ENCODE results near the gene CA5A. TPM values are rescaled to one million over a fixed set of nuclear protein-coding genes. Genes with fewer than 3 reads are reported as not detected.

CA5A gene
- total RNA-seq, 4 donors from 2014 or later: not detected

- Histone ChIP-seq H3K27ac (no peak overlapping the region), H3K4me3 (no peak overlapping the region), H3K4me1 (no peaks in the 10 kb centered on the region), H3K27me3 (no peaks in the 10 kb centered on the region), H3K9me3 (no peaks in the 10 kb centered on the region), H3K36me3 (no peaks in the 10 kb centered on the region)
- no peak for DNase-seq
- intact Hi-C loops (cut with DNase I; ENCODE audit: low total_unique reads) (no loop called here), in situ Hi-C loops (cut with MboI; ENCODE audit: low pct_ligation_motif_present in 1 of 4, low pct_unique_long_range_greater_than_20kb in 1 of 4, low sequenced_read_pairs in 3 of 4) (no loop called here)
- TF ChIP-seq POLR2A (IDR thresholded peaks at IDR 0.05) (no peak), CTCF (IDR thresholded peaks at IDR 0.05) (no peak), POLR2AphosphoS5 (IDR thresholded peaks at IDR 0.05) (no peak), EP300 (IDR thresholded peaks at IDR 0.05; ENCODE audit: low read depth) (no peak)
- 88 to 91% methylated on average over 5 of the region's 5 CpGs for WGBS, 2 donors (ENCODE audit: low coverage in 1 of 2)
Observed at GRCh38 chr16:87978127-87978526, 41.8 kb upstream of the CA5A start.

- intact Hi-C loops (cut with DNase I; ENCODE audit: low total_unique reads): no loop called here
- DNase-seq: no peak
- peaks cover 0 to 7% (median 0%) of the 10 kb centered on the region in 4 donors for H3K36me3 ChIP-seq
- TF ChIP-seq CTCF (IDR thresholded peaks at IDR 0.05) (no peak), POLR2AphosphoS5 (IDR thresholded peaks at IDR 0.05) (no peak), POLR2A (IDR thresholded peaks at IDR 0.05) (no peak), EP300 (IDR thresholded peaks at IDR 0.05; ENCODE audit: low read depth) (no peak)
- H3K4me1 ChIP-seq: no peaks in the 10 kb centered on the region
- no peak overlapping the region for H3K27ac ChIP-seq
- 74 to 79% methylated on average over 3 of the region's 3 CpGs for WGBS, 2 donors (ENCODE audit: low coverage in 1 of 2)
- H3K9me3 ChIP-seq: peaks cover 4 to 12% of the 10 kb centered on the region in 2 donors
- no peak overlapping the region for H3K4me3 ChIP-seq
- H3K27me3 ChIP-seq: no peaks in the 10 kb centered on the region
- in situ Hi-C loops (cut with MboI; ENCODE audit: low pct_ligation_motif_present in 1 of 4, low pct_unique_long_range_greater_than_20kb in 1 of 4, low sequenced_read_pairs in 3 of 4): no loop called here
Observed at GRCh38 chr16:87976665-87977064, 40.3 kb upstream of the CA5A start.

GRCh38 chr16:87974178-87974577, 37.8 kb upstream of the CA5A start:
- intact Hi-C loops (cut with DNase I; ENCODE audit: low total_unique reads): no loop called here
- Histone ChIP-seq H3K4me1 (no peaks in the 10 kb centered on the region), H3K9me3 (peaks cover 11 to 16% of the 10 kb centered on the region in 2 donors), H3K27me3 (no peaks in the 10 kb centered on the region), H3K36me3 (peaks cover 0 to 10% (median 0%) of the 10 kb centered on the region in 4 donors), H3K4me3 (no peak overlapping the region), H3K27ac (no peak overlapping the region)
- in situ Hi-C loops (cut with MboI; ENCODE audit: low pct_ligation_motif_present in 1 of 4, low pct_unique_long_range_greater_than_20kb in 1 of 4, low sequenced_read_pairs in 3 of 4): no loop called here
- TF ChIP-seq EP300 (IDR thresholded peaks at IDR 0.05; ENCODE audit: low read depth): no peak
- no peak for TF ChIP-seq CTCF (IDR thresholded peaks at IDR 0.05)
- TF ChIP-seq POLR2AphosphoS5 (IDR thresholded peaks at IDR 0.05): no peak
- WGBS, 2 donors (ENCODE audit: low coverage in 1 of 2): 83 to 87% methylated on average over 6 to 9 of the region's 9 CpGs
- no peak for DNase-seq

DNA sequence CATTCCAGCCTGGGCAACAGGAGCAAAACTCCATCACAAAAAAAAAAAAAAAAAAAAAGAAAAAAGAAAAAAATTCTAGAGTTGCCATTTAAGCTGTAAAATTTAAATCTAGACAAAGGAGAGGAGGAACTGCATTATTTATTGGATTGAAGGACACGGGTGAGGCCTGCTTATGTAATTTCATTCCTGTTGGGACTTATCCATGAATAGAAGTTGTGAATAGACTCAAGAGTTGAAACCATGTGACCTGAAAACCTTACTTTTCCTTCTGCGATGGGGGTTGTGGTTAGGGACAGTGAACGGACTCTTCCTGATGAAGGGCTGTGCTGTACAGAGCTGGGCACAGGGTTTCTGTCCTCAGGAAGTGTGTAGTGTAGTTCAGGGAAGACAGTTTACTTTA, 37.4 kb upstream of the CA5A start:
- intact Hi-C loops (cut with DNase I; ENCODE audit: low total_unique reads): no loop called here

More for the DNA sequence above, 37.4 kb upstream of the CA5A start:
- no peak overlapping the region for H3K27ac ChIP-seq
- TF ChIP-seq POLR2A (IDR thresholded peaks at IDR 0.05) (no peak), POLR2AphosphoS5 (IDR thresholded peaks at IDR 0.05) (no peak), CTCF (IDR thresholded peaks at IDR 0.05) (no peak), EP300 (IDR thresholded peaks at IDR 0.05; ENCODE audit: low read depth) (no peak)
- in situ Hi-C loops (cut with MboI; ENCODE audit: low pct_ligation_motif_present in 1 of 4, low pct_unique_long_range_greater_than_20kb in 1 of 4, low sequenced_read_pairs in 3 of 4): no loop called here
- peaks cover 0 to 10% (median 0%) of the 10 kb centered on the region in 4 donors for H3K36me3 ChIP-seq
- H3K4me3 ChIP-seq: no peak overlapping the region
- no peaks in the 10 kb centered on the region for H3K4me1 ChIP-seq
- peaks cover 11 to 16% of the 10 kb centered on the region in 2 donors for H3K9me3 ChIP-seq
- DNase-seq: no peak
- H3K27me3 ChIP-seq: no peaks in the 10 kb centered on the region
- WGBS, 2 donors (ENCODE audit: low coverage in 1 of 2): 75 to 84% methylated on average over 3 of the region's 3 CpGs

All from transverse colon (tissue), 4 donors.